GM18517 (cell line): ENCODE measurements around the gene PLEKHD1.
"Not testable (repeated sequence)": the region's sequence is repeated elsewhere in the genome, so short reads cannot be mapped to it uniquely, and the experiment has no call there.

Source experiments
- ATAC-seq: cut with Tn5 transposase; IDR thresholded peaks from one replicate; pipeline ENCODE4 v1.9.1; 2021; ENCODE audit warnings: mild to moderate bottlenecking, moderate library complexity; ENCODE audit not compliant: unreplicated experiment

PLEKHD1 gene

GRCh38 chr14:69484444-69485314 lies at the start of gene PLEKHD1:
PLEKHD1 (plus strand) TSS chr14:69484728; CDS start chr14:69484966, 238 bp downstream.
- no peak for ATAC-seq

- ATAC-seq, result no peak
These were observed 44.8 kb upstream of the PLEKHD1 start for GRCh38 chr14:69439521-69440270.

- peak; percentile 85 for ATAC-seq
These were observed 42.6 kb upstream of the PLEKHD1 start for GRCh38 chr14:69441948-69442347.

- ATAC-seq, result no peak
These were observed 41.2 kb upstream of the PLEKHD1 start for GRCh38 chr14:69443296-69443805.

GRCh38 chr14:69449216-69449615 lies 35.3 kb upstream of the PLEKHD1 start:
- no peak for ATAC-seq

GRCh38 chr14:69451941-69452340 lies 32.6 kb upstream of the PLEKHD1 start:
- no peak for ATAC-seq

GRCh38 chr14:69458350-69458749 lies 26.2 kb upstream of the PLEKHD1 start:
- no peak for ATAC-seq

- ATAC-seq, result no peak
These were observed 25.4 kb upstream of the PLEKHD1 start for GRCh38 chr14:69459122-69459521.

- ATAC-seq, result no peak
These were observed 24.3 kb upstream of the PLEKHD1 start for GRCh38 chr14:69460093-69460701.

- ATAC-seq, result no peak
These were observed 20.1 kb upstream of the PLEKHD1 start for GRCh38 chr14:69464379-69464778.

GRCh38 chr14:69464829-69465228 lies 19.7 kb upstream of the PLEKHD1 start:
- ATAC-seq, result no peak

GRCh38 chr14:69468949-69469348 lies 15.6 kb upstream of the PLEKHD1 start:
- ATAC-seq, result no peak

- no peak for ATAC-seq
These were observed 13.1 kb upstream of the PLEKHD1 start for GRCh38 chr14:69471436-69471835.

GRCh38 chr14:69471916-69472315 lies 12.6 kb upstream of the PLEKHD1 start:
- no peak for ATAC-seq

GRCh38 chr14:69473260-69473659 lies 11.3 kb upstream of the PLEKHD1 start:
- ATAC-seq, result no peak

GRCh38 chr14:69473946-69474345 lies 10.6 kb upstream of the PLEKHD1 start:
- ATAC-seq, result no peak

GRCh38 chr14:69475194-69475818 lies 9.2 kb upstream of the PLEKHD1 start:
- ATAC-seq, result no peak

- not testable (repeated sequence) for ATAC-seq
These were observed 7.6 kb upstream of the PLEKHD1 start for GRCh38 chr14:69476824-69477450.

GRCh38 chr14:69478055-69478454 lies 6.5 kb upstream of the PLEKHD1 start:
- ATAC-seq, result not testable (repeated sequence)

- no peak for ATAC-seq
These were observed 4.8 kb upstream of the PLEKHD1 start for GRCh38 chr14:69479696-69480095.
